ENCODE results near the gene UBE3C.
"Not testable (repeated sequence)": the region's sequence is repeated elsewhere in the genome, so short reads cannot be mapped to it uniquely, and the experiment has no call there.

DNA sequence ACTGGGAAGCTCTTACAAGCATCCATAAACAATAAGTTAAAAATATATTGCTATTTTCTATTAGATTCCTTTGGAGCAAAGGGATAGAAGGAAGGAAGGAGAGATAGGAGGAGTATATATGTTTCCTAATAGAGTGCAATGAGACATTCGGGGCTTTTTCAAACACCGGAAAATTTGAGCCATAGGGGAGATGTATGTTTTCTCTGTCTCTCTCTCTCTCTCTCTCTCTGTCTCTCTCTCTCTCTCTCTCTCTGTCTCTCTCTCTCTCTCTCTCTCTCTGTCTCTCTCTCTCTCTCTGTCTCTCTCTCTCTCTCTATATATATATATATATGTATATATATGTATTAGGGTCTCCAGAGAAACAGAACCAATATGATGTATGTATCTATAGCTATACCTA is 7.9 kb upstream of the UBE3C start:
- TF ChIP-seq, protein P1, sequence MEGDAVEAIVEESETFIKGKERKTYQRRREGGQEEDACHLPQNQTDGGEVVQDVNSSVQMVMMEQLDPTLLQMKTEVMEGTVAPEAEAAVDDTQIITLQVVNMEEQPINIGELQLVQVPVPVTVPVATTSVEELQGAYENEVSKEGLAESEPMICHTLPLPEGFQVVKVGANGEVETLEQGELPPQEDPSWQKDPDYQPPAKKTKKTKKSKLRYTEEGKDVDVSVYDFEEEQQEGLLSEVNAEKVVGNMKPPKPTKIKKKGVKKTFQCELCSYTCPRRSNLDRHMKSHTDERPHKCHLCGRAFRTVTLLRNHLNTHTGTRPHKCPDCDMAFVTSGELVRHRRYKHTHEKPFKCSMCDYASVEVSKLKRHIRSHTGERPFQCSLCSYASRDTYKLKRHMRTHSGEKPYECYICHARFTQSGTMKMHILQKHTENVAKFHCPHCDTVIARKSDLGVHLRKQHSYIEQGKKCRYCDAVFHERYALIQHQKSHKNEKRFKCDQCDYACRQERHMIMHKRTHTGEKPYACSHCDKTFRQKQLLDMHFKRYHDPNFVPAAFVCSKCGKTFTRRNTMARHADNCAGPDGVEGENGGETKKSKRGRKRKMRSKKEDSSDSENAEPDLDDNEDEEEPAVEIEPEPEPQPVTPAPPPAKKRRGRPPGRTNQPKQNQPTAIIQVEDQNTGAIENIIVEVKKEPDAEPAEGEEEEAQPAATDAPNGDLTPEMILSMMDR (IDR thresholded peaks at IDR 0.05; ENCODE audit: insufficient read depth, low read length), result not testable (repeated sequence)
- not testable (repeated sequence) for TF ChIP-seq POLR2AphosphoS5 (IDR thresholded peaks at IDR 0.05; ENCODE audit: low read depth); SPI1 (IDR thresholded peaks at IDR 0.05; ENCODE audit: borderline replicate concordance, low read depth); GABPA (IDR thresholded peaks at IDR 0.05; ENCODE audit: low read depth)
- TF ChIP-seq, protein P2, sequence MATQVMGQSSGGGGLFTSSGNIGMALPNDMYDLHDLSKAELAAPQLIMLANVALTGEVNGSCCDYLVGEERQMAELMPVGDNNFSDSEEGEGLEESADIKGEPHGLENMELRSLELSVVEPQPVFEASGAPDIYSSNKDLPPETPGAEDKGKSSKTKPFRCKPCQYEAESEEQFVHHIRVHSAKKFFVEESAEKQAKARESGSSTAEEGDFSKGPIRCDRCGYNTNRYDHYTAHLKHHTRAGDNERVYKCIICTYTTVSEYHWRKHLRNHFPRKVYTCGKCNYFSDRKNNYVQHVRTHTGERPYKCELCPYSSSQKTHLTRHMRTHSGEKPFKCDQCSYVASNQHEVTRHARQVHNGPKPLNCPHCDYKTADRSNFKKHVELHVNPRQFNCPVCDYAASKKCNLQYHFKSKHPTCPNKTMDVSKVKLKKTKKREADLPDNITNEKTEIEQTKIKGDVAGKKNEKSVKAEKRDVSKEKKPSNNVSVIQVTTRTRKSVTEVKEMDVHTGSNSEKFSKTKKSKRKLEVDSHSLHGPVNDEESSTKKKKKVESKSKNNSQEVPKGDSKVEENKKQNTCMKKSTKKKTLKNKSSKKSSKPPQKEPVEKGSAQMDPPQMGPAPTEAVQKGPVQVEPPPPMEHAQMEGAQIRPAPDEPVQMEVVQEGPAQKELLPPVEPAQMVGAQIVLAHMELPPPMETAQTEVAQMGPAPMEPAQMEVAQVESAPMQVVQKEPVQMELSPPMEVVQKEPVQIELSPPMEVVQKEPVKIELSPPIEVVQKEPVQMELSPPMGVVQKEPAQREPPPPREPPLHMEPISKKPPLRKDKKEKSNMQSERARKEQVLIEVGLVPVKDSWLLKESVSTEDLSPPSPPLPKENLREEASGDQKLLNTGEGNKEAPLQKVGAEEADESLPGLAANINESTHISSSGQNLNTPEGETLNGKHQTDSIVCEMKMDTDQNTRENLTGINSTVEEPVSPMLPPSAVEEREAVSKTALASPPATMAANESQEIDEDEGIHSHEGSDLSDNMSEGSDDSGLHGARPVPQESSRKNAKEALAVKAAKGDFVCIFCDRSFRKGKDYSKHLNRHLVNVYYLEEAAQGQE (IDR thresholded peaks at IDR 0.05; ENCODE audit: insufficient replicate concordance, low read depth), result not testable (repeated sequence)
